ENCODE data around the gene SLC25A20.
"Not testable (repeated sequence)": the region's sequence is repeated elsewhere in the genome, so short reads cannot be mapped to it uniquely, and the experiment has no call there.

Gene SLC25A20

DNA sequence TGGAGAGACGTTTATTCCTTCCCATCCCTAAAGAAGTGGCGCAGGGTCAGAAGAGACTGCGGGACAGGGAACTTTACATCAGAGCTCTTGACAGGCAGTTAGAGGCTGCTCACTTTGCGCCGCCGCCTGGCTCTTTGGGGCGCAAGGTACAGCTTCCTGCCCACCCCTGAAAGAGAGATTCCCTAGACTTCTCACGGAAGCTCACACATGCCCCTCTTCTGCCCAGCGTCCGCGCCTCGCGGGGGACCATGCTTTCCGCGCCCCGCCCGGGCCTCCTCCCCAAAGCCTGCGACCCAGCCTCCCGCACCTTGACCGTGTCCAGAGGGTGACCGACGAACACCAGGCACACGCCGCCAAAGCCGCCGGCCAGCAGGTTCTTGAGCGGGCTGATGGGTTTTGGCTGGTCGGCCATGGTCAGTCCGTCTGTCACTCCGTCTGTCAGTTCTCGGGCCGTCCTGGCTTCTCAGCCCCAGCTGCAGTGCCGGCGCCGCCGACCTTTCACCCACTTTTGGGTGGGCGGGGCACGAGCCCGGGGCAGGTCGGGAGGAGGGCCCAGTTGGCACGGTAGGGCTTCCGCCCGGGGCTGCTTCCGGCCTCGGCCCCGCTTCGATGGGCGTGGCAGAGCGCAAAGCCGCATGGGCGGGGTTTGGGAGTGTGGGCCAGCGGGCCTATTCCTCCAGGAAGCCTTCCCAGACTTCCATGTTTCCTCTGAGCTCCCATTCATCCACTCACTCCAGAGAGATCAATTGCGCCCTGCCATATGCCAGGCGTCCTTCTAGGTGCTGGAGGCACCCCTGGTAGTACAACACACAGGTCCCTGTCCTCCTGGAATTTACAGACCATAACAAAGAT is at the start of gene SLC25A20:
Gene SLC25A20, minus strand, starts transcription at position 500 of the 852 bp plus-strand sequence. Its CDS starts 88 bp downstream, at position 412.
- DNase-seq (ENCODE audit: low read depth in 2 of 2): peak; percentile 85 to 89

DNA sequence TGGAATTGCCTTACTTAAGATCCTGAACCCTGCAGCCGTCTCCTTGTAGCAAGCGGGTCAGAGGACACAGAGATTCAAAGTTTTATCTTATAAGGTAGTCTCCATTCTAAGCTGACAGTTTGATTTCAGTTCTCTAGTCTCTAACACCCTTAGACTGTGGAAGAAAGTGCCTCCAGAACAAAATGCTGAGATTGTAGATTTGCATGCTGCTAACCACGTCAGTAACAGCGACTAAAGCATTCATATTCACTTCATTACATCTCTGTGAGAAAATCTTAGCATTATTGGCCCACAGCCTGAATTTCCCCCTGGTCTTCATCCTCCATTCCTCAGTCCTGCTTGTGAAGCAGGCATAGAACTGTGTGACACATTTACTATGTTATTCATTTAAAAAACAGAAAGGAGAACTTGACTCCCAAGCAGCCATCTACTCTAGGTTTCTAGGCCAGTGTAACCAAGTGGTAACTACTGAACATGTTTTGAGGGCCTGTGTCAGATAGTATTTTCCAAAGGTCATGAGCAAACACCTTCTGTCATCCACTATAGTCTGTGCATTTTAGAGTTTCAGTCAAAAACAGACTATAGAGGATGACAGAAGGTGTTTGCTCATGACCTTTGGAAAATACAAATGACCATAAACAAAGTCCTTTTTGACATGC is 47.3 kb upstream of the SLC25A20 start:
- DNase-seq (ENCODE audit: low read depth in 2 of 2): no peak

GRCh38 chr3:48945432-48945831 is 46.8 kb upstream of the SLC25A20 start:
- DNase-seq (ENCODE audit: low read depth in 2 of 2): no peak

DNA sequence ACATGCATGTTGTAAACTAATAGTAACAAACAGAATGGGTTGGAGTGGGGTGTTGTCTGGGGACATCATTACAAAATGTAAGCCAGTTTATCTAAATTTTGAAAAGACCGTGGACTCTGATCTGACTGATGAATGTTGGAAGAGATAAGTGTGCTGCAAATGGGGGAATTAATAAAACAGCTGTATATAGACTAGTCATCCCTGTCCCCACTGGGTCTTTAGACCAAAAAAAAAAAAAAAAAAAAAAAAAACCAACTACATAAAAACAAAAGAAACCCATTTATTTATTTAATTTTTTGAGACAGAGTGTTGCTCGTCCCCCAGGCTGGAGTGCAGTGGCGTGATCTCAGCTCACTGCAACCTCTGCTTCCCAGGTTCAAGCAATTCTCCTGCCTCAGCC is 40.0 kb upstream of the SLC25A20 start:
- no peak for DNase-seq (ENCODE audit: low read depth in 2 of 2)

- no peak for DNase-seq (ENCODE audit: low read depth in 2 of 2)
Measured at GRCh38 chr3:48938156-48938555, 39.5 kb upstream of the SLC25A20 start.

- no peak for DNase-seq (ENCODE audit: low read depth in 2 of 2)
Measured at GRCh38 chr3:48935530-48935929, 36.8 kb upstream of the SLC25A20 start.

GRCh38 chr3:48934333-48934991 is 35.8 kb upstream of the SLC25A20 start:
- DNase-seq (ENCODE audit: low read depth in 2 of 2): no peak

GRCh38 chr3:48931944-48932580 is 33.4 kb upstream of the SLC25A20 start:
- DNase-seq (ENCODE audit: low read depth in 2 of 2): no peak

- no peak for DNase-seq (ENCODE audit: low read depth in 2 of 2)
Measured at GRCh38 chr3:48930590-48930989, 31.9 kb upstream of the SLC25A20 start.

- no peak for DNase-seq (ENCODE audit: low read depth in 2 of 2)
Measured at GRCh38 chr3:48929358-48930035, 30.8 kb upstream of the SLC25A20 start.

DNA sequence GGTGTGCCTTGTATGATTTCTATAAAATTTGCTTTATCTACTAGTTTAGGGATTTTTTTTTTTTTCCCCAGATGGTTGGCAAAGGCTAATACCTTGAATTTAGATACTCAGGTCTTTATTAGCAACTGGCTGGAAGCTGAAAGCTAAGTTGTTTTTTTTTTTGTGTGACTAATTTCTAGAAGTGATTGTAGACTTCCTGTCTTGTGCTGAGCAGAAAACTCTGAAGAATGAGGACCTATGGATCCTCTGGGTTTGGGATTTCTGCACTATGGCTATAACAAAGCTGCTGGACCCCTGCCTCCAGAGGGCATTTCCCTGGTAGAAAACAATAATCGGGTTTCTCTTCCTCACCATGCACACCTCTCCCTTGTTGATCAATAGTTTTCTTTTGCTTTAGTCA is 30.0 kb upstream of the SLC25A20 start:
- no peak for DNase-seq (ENCODE audit: low read depth in 2 of 2)

- no peak for DNase-seq (ENCODE audit: low read depth in 2 of 2)
Measured at GRCh38 chr3:48927928-48928327, 29.2 kb upstream of the SLC25A20 start.

DNA sequence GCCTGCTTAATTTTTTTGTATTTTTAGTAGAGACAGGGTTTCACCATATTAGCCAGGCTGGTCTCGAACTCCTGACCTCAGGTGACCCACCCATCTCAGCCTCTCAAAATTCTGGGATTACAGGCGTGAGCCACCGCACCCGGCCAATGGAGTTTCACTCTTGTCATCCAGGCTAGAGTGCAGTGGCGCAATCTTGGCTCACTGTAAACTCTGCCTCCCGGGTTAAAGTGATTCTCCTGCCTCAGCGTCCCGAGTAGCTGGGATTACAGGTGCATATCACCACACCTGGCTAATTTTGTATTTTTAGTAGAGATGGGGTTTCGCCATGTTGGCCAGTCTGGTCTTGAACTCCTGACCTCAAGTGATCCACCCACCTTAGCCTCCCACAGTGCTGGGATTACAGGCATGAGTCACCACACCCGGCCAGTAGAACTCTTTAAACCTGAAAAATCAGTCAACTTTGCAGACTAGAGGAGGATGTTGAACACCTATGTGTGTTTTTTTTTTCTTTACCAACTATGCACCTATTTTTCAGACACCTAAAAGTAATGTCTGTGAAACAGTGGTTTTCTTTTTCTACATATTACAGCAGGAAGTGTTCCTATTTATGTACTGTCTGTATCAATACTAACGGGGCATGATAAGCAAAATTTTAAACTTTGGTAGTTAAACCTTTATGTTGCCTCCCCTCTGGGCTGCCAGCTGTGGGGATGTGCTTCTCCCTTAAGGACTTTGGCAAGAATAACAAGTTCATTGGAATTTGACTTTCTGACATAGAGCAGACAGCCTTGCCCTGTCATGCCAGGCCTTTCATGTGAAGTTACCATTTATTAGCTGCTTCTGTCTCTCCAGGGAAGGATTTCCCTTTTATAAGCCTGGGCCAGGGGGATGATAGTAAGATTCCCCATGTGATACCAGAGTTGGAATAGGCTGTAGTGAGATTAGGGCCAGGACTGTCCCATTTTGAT is 28.0 kb upstream of the SLC25A20 start:
- DNase-seq (ENCODE audit: low read depth in 2 of 2): no peak

- peak in 1 of 2 donors; percentile 32 for DNase-seq (ENCODE audit: low read depth in 2 of 2)
Measured at GRCh38 chr3:48919215-48920138, 20.8 kb upstream of the SLC25A20 start.

GRCh38 chr3:48918388-48919214 is 19.9 kb upstream of the SLC25A20 start, which contains the start of gene ARIH2:
Gene ARIH2 (plus strand): TSS chr3:48918842. CDS start chr3:48927559, 8,717 bp downstream.
- peak; percentile 72 to 79 for DNase-seq (ENCODE audit: low read depth in 2 of 2)

- no peak for DNase-seq (ENCODE audit: low read depth in 2 of 2)
Measured at GRCh38 chr3:48915296-48915695, 16.6 kb upstream of the SLC25A20 start.

DNA sequence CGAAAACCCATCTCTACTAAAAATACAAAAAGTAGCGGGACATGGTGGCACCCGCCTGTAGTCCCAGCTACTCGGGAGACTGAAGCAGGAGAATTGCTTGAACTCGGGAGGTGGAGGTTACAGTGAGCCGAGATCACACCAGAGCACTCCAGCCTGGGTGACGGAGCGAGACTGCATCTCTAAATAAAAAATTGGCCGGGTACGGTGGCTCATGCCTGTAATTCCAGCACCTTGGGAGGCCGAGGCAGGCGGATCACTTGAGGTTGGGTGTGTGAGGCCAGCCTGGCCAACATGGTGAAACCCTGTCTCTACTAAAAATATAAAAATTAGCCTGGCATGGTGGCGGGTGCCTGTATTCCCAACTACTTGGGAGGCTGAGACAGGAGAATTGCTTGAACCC is 8.3 kb upstream of the SLC25A20 start:
- not testable (repeated sequence) for DNase-seq (ENCODE audit: low read depth in 2 of 2)

GRCh38 chr3:48899273-48899672 is 591 bp upstream of the SLC25A20 start:
- no peak for DNase-seq (ENCODE audit: low read depth in 2 of 2)

Data from activated CD4-positive, alpha-beta T cell treated with anti-CD3 and anti-CD28 coated beads for 24 hours (primary cell).